ENCODE results near the gene RPS19. TPM values are rescaled to one million over a fixed set of nuclear protein-coding genes. Genes with fewer than 3 reads are reported as not detected.

The RPS19 gene
- total RNA-seq, 1 experiment from 2014 or later: 3,670 TPM

GRCh38 chr19:41890936-41891335 is 30.9 kb downstream of the RPS19 start:
- in situ Hi-C loops (cut with HindIII; ENCODE audit: low pct_unique_long_range_greater_than_20kb, low sequenced_read_pairs): no loop called here
- no peak for DNase-seq (ENCODE audit: low read depth)

GRCh38 chr19:41892173-41892902 is 32.3 kb downstream of the RPS19 start:
- no peak for DNase-seq (ENCODE audit: low read depth)
- in situ Hi-C loops (cut with HindIII; ENCODE audit: low pct_unique_long_range_greater_than_20kb, low sequenced_read_pairs): no loop called here

- DNase-seq (ENCODE audit: low read depth): peak; percentile 53
- in situ Hi-C loops (cut with HindIII; ENCODE audit: low pct_unique_long_range_greater_than_20kb, low sequenced_read_pairs): no loop called here
Measured at GRCh38 chr19:41893899-41894298, 33.8 kb downstream of the RPS19 start.

- in situ Hi-C loops (cut with HindIII; ENCODE audit: low pct_unique_long_range_greater_than_20kb, low sequenced_read_pairs): no loop called here
Measured at GRCh38 chr19:41894350-41894749, 34.3 kb downstream of the RPS19 start.

GRCh38 chr19:41895745-41896580 is 35.9 kb downstream of the RPS19 start:
- in situ Hi-C loops (cut with HindIII; ENCODE audit: low pct_unique_long_range_greater_than_20kb, low sequenced_read_pairs): no loop called here
- no peak for DNase-seq (ENCODE audit: low read depth)

More at GRCh38 chr19:41894350-41894749, 34.3 kb downstream of the RPS19 start:
- DNase-seq (ENCODE audit: low read depth): no peak

- DNase-seq (ENCODE audit: low read depth): no peak
- in situ Hi-C loops (cut with HindIII; ENCODE audit: low pct_unique_long_range_greater_than_20kb, low sequenced_read_pairs): no loop called here
Measured at GRCh38 chr19:41896581-41896942, 36.5 kb downstream of the RPS19 start.

GRCh38 chr19:41897181-41897580 is 37.1 kb downstream of the RPS19 start:
- in situ Hi-C loops (cut with HindIII; ENCODE audit: low pct_unique_long_range_greater_than_20kb, low sequenced_read_pairs): no loop called here
- no peak for DNase-seq (ENCODE audit: low read depth)

- no peak for DNase-seq (ENCODE audit: low read depth)
- in situ Hi-C loops (cut with HindIII; ENCODE audit: low pct_unique_long_range_greater_than_20kb, low sequenced_read_pairs): no loop called here
Measured at GRCh38 chr19:41897820-41898219, 37.8 kb downstream of the RPS19 start.

GRCh38 chr19:41898235-41898634 is 38.2 kb downstream of the RPS19 start:
- no peak for DNase-seq (ENCODE audit: low read depth)
- in situ Hi-C loops (cut with HindIII; ENCODE audit: low pct_unique_long_range_greater_than_20kb, low sequenced_read_pairs): no loop called here

GRCh38 chr19:41901707-41902360 is 41.8 kb downstream of the RPS19 start:
- no peak for DNase-seq (ENCODE audit: low read depth)
- in situ Hi-C loops (cut with HindIII; ENCODE audit: low pct_unique_long_range_greater_than_20kb, low sequenced_read_pairs): no loop called here

- DNase-seq (ENCODE audit: low read depth): no peak
- in situ Hi-C loops (cut with HindIII; ENCODE audit: low pct_unique_long_range_greater_than_20kb, low sequenced_read_pairs): no loop called here
Measured at GRCh38 chr19:41902594-41902993, 42.5 kb downstream of the RPS19 start.

- DNase-seq (ENCODE audit: low read depth): no peak
- in situ Hi-C loops (cut with HindIII; ENCODE audit: low pct_unique_long_range_greater_than_20kb, low sequenced_read_pairs): no loop called here
Measured at GRCh38 chr19:41903193-41903953, 43.3 kb downstream of the RPS19 start.

GRCh38 chr19:41904118-41904870 is 44.2 kb downstream of the RPS19 start:
- in situ Hi-C loops (cut with HindIII; ENCODE audit: low pct_unique_long_range_greater_than_20kb, low sequenced_read_pairs): no loop called here
- no peak for DNase-seq (ENCODE audit: low read depth)

GRCh38 chr19:41905273-41906002 is 45.4 kb downstream of the RPS19 start:
- no peak for DNase-seq (ENCODE audit: low read depth)
- in situ Hi-C loops (cut with HindIII; ENCODE audit: low pct_unique_long_range_greater_than_20kb, low sequenced_read_pairs): no loop called here

- DNase-seq (ENCODE audit: low read depth): no peak
- in situ Hi-C loops (cut with HindIII; ENCODE audit: low pct_unique_long_range_greater_than_20kb, low sequenced_read_pairs): no loop called here
Measured at GRCh38 chr19:41906271-41906670, 46.2 kb downstream of the RPS19 start.

- no peak for DNase-seq (ENCODE audit: low read depth)
- in situ Hi-C loops (cut with HindIII; ENCODE audit: low pct_unique_long_range_greater_than_20kb, low sequenced_read_pairs): no loop called here
Measured at GRCh38 chr19:41906916-41907680, 47.0 kb downstream of the RPS19 start.

All from Caki2 (cell line).